KMS-11 (cell line): ENCODE results near the gene GGA1.

Experiments
- H2AFZ ChIP-seq: fragments of 200-600 bp; sonication (generic); 2 replicates; pipeline ENCODE4 v1.6.1; 2016; ENCODE audit warnings: antibody characterized with exemption, mixed run types, low read depth
- H3K27ac ChIP-seq: fragments of 200-600 bp; sonication (generic); 2 replicates; pipeline ENCODE4 v1.6.1; 2016; ENCODE audit warnings: mild to moderate bottlenecking, mixed run types
- H3K27me3 ChIP-seq: fragments of 200-600 bp; sonication (generic); 2 replicates; pipeline ENCODE4 v1.6.1; 2017; ENCODE audit warnings: mild to moderate bottlenecking, low read depth, mixed run types, moderate library complexity; ENCODE audit not compliant: insufficient read depth
- H3K36me3 ChIP-seq: fragments of 200-600 bp; sonication (generic); 2 replicates; pipeline ENCODE4 v1.6.1; 2017; ENCODE audit warnings: mild to moderate bottlenecking, mixed run types; ENCODE audit not compliant: insufficient read depth
- H3K4me1 ChIP-seq: fragments of 200-600 bp; sonication (generic); 2 replicates; pipeline ENCODE4 v1.6.1; 2016; ENCODE audit warnings: mild to moderate bottlenecking, low read depth, mixed run types; ENCODE audit not compliant: poor library complexity, severe bottlenecking
- H3K4me2 ChIP-seq: fragments of 200-600 bp; sonication (generic); 2 replicates; pipeline ENCODE4 v1.7.0; 2016; ENCODE audit warnings: mild to moderate bottlenecking, mixed run types
- H3K4me3 ChIP-seq: fragments of 200-600 bp; sonication (generic); IDR thresholded peaks from 2 replicates; pipeline ENCODE4 v1.6.1; 2017; ENCODE audit warnings: low read depth, low read length, mixed read lengths; ENCODE audit not compliant: insufficient read depth
- H3K79me2 ChIP-seq: fragments of 200-600 bp; sonication (generic); 2 replicates; pipeline ENCODE4 v1.6.1; 2016; ENCODE audit warnings: low read depth, mixed run types; ENCODE audit not compliant: insufficient read depth
- H3K9ac ChIP-seq: fragments of 200-600 bp; sonication (generic); 2 replicates; pipeline ENCODE4 v1.6.1; 2016; ENCODE audit warnings: mild to moderate bottlenecking, mixed run types
- H4K20me1 ChIP-seq: fragments of 200-600 bp; sonication (generic); 2 replicates; pipeline ENCODE4 v1.6.1; 2016; ENCODE audit warnings: mild to moderate bottlenecking, mixed run types; ENCODE audit not compliant: insufficient read depth
- CTCF ChIP-seq: fragments of 200-600 bp; sonication (generic); conservative IDR thresholded peaks from 2 replicates; pipeline ENCODE4 v1.6.1; 2017; ENCODE audit warnings: low read depth, mild to moderate bottlenecking, antibody characterized with exemption, low read length, moderate library complexity, mixed read lengths

The GGA1 gene

GRCh38 chr22:37610480-37611129, 2.0 kb downstream of the GGA1 start:
- peaks cover 30% of the 10 kb centered on the region for H3K79me2 ChIP-seq
- H3K4me3 ChIP-seq: no peak overlapping the region
- no peaks in the 10 kb centered on the region for H4K20me1 ChIP-seq
- no peak for TF ChIP-seq CTCF
- H3K27ac ChIP-seq: peak overlapping the region; percentile 93
- H3K4me1 ChIP-seq: peaks cover 20% of the 10 kb centered on the region
- H3K27me3 ChIP-seq: peaks cover 10% of the 10 kb centered on the region; the same call in 1 of the 2 replicates
- peak overlapping the region; percentile 81 for H3K9ac ChIP-seq
- no peak overlapping the region for H2AFZ ChIP-seq
- H3K4me2 ChIP-seq: peak overlapping the region; percentile 98
- no peaks in the 10 kb centered on the region for H3K36me3 ChIP-seq

- Histone ChIP-seq H3K4me2 (peak overlapping the region; percentile 98; the same call in 1 of the 2 replicates), H3K4me1 (peaks cover 20% of the 10 kb centered on the region), H3K9ac (no peak overlapping the region; the same call in 1 of the 2 replicates), H3K27ac (no peak overlapping the region), H2AFZ (no peak overlapping the region), H3K4me3 (no peak overlapping the region), H3K79me2 (peaks cover 30% of the 10 kb centered on the region), H3K36me3 (no peaks in the 10 kb centered on the region), H3K27me3 (peaks cover 4% of the 10 kb centered on the region; the same call in 1 of the 2 replicates), H4K20me1 (no peaks in the 10 kb centered on the region)
- no peak for TF ChIP-seq CTCF
Measured at GRCh38 chr22:37611207-37611606, 2.6 kb downstream of the GGA1 start.

GRCh38 chr22:37616201-37617083, 7.8 kb downstream of the GGA1 start:
- Histone ChIP-seq H3K4me3 (no peak overlapping the region), H3K36me3 (no peaks in the 10 kb centered on the region)

GRCh38 chr22:37617431-37617830, 8.8 kb downstream of the GGA1 start:
- H4K20me1 ChIP-seq: no peaks in the 10 kb centered on the region
- no peaks in the 10 kb centered on the region for H3K27me3 ChIP-seq
- H3K27ac ChIP-seq: no peak overlapping the region
- no peaks in the 10 kb centered on the region for H3K4me1 ChIP-seq
- H3K79me2 ChIP-seq: no peaks in the 10 kb centered on the region
- no peak overlapping the region for H3K4me2 ChIP-seq
- H3K36me3 ChIP-seq: no peaks in the 10 kb centered on the region
- no peak for TF ChIP-seq CTCF
- no peak overlapping the region for H2AFZ ChIP-seq
- no peak overlapping the region for H3K9ac ChIP-seq
- no peak overlapping the region for H3K4me3 ChIP-seq

More at GRCh38 chr22:37616201-37617083, 7.8 kb downstream of the GGA1 start:
- no peaks in the 10 kb centered on the region for H4K20me1 ChIP-seq
- peaks cover 5% of the 10 kb centered on the region; the same call in 1 of the 2 replicates for H3K79me2 ChIP-seq
- no peak overlapping the region for H3K4me2 ChIP-seq
- no peaks in the 10 kb centered on the region for H3K27me3 ChIP-seq
- H3K4me1 ChIP-seq: no peaks in the 10 kb centered on the region
- no peak overlapping the region for H3K27ac ChIP-seq
- TF ChIP-seq CTCF: no peak
- no peak overlapping the region for H3K9ac ChIP-seq
- H2AFZ ChIP-seq: no peak overlapping the region
